ENCODE data around the gene MEP1A.
"Not testable (repeated sequence)": the region's sequence is repeated elsewhere in the genome, so short reads cannot be mapped to it uniquely, and the experiment has no call there.

MEP1A gene

DNA sequence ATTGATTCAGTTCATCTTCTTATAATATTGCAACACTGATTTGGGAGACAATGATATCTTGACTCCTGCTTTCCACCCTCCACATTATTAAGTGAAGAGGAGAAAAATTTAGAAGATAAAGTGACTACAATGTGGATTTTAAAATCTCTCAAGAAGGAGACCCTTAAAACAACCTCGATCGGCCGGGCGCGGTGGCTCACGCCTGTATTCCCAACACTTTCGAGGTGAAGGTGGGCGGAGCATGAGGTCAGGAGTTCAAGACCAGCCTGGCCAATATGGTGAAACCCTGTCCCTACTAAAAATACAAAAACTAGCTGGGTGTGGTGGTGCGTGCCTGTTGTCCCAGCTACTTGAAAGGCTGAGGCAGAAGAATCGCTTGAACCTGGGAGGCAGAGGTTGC, 28.9 kb upstream of the MEP1A start:
- H3K27ac Mint-ChIP-seq; H3K4me1 Mint-ChIP-seq (ENCODE audit: low read depth); DNase-seq; H3K4me3 Mint-ChIP-seq; H3K9me3 Mint-ChIP-seq; H3K36me3 Mint-ChIP-seq (ENCODE audit: low read depth): not testable (repeated sequence)
- peaks cover 27% of the 10 kb centered on the region for H3K27me3 Mint-ChIP-seq

- H3K27me3 Mint-ChIP-seq = peaks cover 24% of the 10 kb centered on the region
- DNase-seq = no peak
- no peaks in the 10 kb centered on the region for H3K9me3 Mint-ChIP-seq
- H3K36me3 Mint-ChIP-seq (ENCODE audit: low read depth) = no peaks in the 10 kb centered on the region
- H3K4me3 Mint-ChIP-seq = no peak overlapping the region
- H3K27ac Mint-ChIP-seq = no peak overlapping the region
- H3K4me1 Mint-ChIP-seq (ENCODE audit: low read depth) = no peaks in the 10 kb centered on the region
Measured at GRCh38 chr6:46764961-46765360, 28.2 kb upstream of the MEP1A start.

- H3K9me3 Mint-ChIP-seq = no peaks in the 10 kb centered on the region
- no peaks in the 10 kb centered on the region for H3K36me3 Mint-ChIP-seq (ENCODE audit: low read depth)
- H3K4me3 Mint-ChIP-seq = no peak overlapping the region
- no peaks in the 10 kb centered on the region for H3K4me1 Mint-ChIP-seq (ENCODE audit: low read depth)
- no peak overlapping the region for H3K27ac Mint-ChIP-seq
- H3K27me3 Mint-ChIP-seq = peaks cover 12% of the 10 kb centered on the region
- no peak for DNase-seq
Measured at GRCh38 chr6:46772016-46772415, 21.2 kb upstream of the MEP1A start.

- no peak overlapping the region for H3K4me3 Mint-ChIP-seq
- no peak overlapping the region for H3K27ac Mint-ChIP-seq
- no peak for DNase-seq
- no peaks in the 10 kb centered on the region for H3K4me1 Mint-ChIP-seq (ENCODE audit: low read depth)
- no peaks in the 10 kb centered on the region for H3K36me3 Mint-ChIP-seq (ENCODE audit: low read depth)
- peaks cover 9% of the 10 kb centered on the region for H3K27me3 Mint-ChIP-seq
- H3K9me3 Mint-ChIP-seq = no peaks in the 10 kb centered on the region
Measured at GRCh38 chr6:46772762-46773161, 20.4 kb upstream of the MEP1A start.

GRCh38 chr6:46773201-46773855, 19.9 kb upstream of the MEP1A start:
- H3K27ac Mint-ChIP-seq = no peak overlapping the region
- H3K9me3 Mint-ChIP-seq = no peaks in the 10 kb centered on the region
- H3K4me3 Mint-ChIP-seq = no peak overlapping the region
- peaks cover 8% of the 10 kb centered on the region for H3K27me3 Mint-ChIP-seq
- H3K4me1 Mint-ChIP-seq (ENCODE audit: low read depth) = no peaks in the 10 kb centered on the region
- DNase-seq = no peak
- H3K36me3 Mint-ChIP-seq (ENCODE audit: low read depth) = no peaks in the 10 kb centered on the region

DNA sequence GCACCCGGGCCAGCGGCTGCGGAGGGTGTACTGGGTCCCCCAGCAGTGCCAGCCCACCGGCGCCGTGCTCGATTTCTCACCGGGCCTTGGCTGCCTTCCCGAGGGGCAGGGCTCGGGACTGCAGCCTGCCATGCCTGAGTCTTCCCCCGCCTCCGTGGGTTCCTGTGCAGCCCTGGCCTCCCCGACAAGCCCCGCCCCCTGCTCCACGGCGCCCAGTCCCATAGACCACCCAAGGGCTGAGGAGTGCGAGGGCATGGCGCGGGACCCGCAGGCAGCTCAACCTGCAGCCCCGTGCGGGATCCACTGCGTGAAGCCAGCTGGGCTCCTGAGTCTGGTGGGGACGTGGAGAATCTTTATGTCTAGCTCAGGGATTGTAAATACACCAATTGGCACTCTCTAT, 18.5 kb upstream of the MEP1A start:
- H3K27me3 Mint-ChIP-seq = peaks cover 10% of the 10 kb centered on the region
- H3K36me3 Mint-ChIP-seq (ENCODE audit: low read depth); H3K4me1 Mint-ChIP-seq (ENCODE audit: low read depth); H3K4me3 Mint-ChIP-seq; H3K27ac Mint-ChIP-seq; DNase-seq; H3K9me3 Mint-ChIP-seq: not testable (repeated sequence)

DNA sequence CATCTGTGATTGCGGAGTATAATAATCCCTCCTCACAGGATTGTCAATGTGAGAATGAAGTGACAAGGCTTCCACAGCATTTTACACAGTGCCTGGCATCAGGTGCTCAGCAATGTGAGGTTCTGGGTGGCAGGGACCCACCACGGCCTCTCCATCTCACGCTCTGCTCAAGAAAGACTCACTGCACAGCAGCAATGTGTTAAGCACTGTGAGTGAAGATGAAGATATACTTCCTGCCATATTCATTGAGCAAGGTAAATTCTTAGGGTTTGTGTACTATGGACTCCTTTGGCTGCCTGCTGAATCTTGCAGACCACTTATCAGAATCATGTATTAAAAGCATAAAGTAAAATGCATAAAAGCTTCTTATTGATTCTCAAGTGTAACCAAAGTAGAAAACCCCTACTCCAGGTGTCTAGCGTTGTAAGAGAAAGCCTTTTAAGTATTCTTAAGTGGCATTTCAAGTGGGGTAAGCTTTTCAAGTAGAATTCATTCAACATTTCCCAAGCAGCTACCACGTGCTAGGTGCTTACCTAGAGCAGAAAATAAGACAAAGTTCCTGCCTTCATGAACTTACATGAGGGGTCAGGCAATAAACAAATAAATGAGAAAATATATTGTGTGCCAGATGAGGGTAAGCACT, 17.0 kb upstream of the MEP1A start:
- H3K4me3 Mint-ChIP-seq = no peak overlapping the region
- H3K4me1 Mint-ChIP-seq (ENCODE audit: low read depth) = no peaks in the 10 kb centered on the region
- no peaks in the 10 kb centered on the region for H3K9me3 Mint-ChIP-seq
- no peak overlapping the region for H3K27ac Mint-ChIP-seq
- DNase-seq = no peak
- H3K36me3 Mint-ChIP-seq (ENCODE audit: low read depth) = no peaks in the 10 kb centered on the region
- H3K27me3 Mint-ChIP-seq = peaks cover 12% of the 10 kb centered on the region

- Mint-ChIP-seq H3K4me3 (no peak overlapping the region), H3K9me3 (no peaks in the 10 kb centered on the region), H3K27me3 (peaks cover 9% of the 10 kb centered on the region), H3K4me1 (ENCODE audit: low read depth) (no peaks in the 10 kb centered on the region), H3K27ac (no peak overlapping the region), H3K36me3 (ENCODE audit: low read depth) (no peaks in the 10 kb centered on the region)
- no peak for DNase-seq
Measured at GRCh38 chr6:46777476-46778346, 15.5 kb upstream of the MEP1A start.

DNA sequence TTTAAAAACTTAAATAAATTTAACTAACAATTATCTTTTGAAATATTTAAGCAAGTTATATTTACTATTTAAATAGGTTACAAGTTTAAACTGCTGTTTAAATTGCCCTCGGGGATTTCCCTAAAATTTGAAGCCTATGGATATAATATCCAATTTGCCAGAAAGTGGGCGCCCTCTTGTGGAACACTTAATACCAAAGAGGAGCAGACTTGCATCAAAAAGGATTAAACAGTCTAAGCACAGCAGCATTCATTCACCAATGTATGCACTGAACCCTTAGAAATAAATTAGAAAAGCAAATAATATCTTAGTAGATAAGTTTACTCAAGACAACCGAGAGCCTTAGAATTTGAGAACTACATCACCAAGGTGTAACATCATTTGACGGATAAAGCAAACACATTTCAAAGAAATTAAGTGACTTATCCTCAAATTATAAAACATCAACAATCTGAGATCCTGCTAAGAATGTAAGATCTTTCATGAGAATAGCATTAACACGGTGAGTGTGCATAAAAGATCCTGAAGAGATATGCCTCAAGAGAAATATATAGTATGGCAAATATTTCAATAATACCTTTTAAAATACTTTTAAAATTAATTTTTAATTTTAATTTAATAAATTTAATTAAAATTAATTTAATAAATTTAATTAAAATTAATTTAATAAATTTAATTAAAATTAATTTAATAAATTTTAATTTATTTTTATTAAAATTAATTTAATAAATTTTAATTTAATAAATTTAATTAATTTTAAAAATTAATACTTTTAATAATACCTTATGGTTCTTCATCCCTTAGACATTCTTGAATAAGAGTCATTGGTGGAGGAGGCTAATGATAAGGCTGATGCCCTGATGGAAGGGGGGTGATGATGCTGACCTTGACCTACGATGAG, 11.5 kb upstream of the MEP1A start:
- H3K27me3 Mint-ChIP-seq = peaks cover 15% of the 10 kb centered on the region
- no peak for DNase-seq
- H3K27ac Mint-ChIP-seq = no peak overlapping the region
- H3K36me3 Mint-ChIP-seq (ENCODE audit: low read depth) = no peaks in the 10 kb centered on the region
- no peak overlapping the region for H3K4me3 Mint-ChIP-seq
- H3K9me3 Mint-ChIP-seq = no peaks in the 10 kb centered on the region
- H3K4me1 Mint-ChIP-seq (ENCODE audit: low read depth) = no peaks in the 10 kb centered on the region

DNA sequence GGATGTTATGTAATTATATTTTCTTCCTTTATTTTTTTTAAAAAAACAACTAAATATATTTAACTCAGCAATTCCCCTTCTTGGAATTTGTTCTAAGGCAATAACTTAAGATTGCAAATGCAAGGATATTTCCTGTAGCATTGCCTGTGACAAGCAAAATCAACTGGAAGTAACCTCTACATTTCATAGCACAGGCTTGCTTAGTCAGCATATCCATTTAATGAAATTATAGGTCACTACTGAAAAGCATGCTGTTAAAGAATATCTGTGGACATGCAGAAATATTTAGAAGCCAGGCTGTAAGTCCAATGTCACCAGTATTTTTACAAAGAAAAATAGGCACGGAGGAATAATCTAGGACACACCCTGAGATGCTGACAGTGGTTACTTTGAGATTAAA, 8.7 kb upstream of the MEP1A start:
- Mint-ChIP-seq H3K9me3 (no peaks in the 10 kb centered on the region), H3K4me1 (ENCODE audit: low read depth) (no peaks in the 10 kb centered on the region), H3K27ac (no peak overlapping the region), H3K36me3 (ENCODE audit: low read depth) (no peaks in the 10 kb centered on the region), H3K27me3 (peaks cover 14% of the 10 kb centered on the region), H3K4me3 (no peak overlapping the region)
- no peak for DNase-seq

DNA sequence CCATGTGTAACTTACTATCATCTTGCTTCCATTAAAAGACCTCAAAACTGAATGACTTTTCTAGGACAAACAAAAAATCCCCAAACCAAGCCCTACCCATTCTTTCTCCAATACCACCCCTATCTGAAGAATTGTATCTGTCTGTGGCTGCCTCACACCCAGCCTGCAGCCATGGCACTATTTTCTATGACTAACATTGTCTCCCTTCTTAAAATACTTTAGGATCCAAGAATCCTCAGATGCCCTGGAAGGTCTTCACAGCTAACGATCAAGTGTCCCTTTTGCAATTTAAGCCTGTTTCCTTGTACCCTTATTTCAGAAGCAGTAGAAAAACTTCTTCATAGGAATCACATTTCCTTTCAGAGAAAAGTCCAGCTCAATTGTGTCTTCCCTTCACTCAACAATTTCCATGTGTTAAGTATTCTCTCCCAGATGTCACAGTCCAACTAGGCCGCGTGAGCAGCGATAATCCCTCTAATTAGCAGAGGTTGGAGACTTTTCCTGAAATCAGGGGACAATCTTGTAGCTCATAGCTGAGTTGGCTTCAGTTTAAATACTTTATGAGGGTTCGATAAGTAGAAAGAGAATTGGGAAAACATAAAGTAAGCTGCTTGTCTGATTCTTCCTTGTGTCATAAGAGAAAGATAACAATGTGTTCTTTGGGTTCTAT, 5.2 kb upstream of the MEP1A start:
- Mint-ChIP-seq H3K36me3 (ENCODE audit: low read depth) (no peaks in the 10 kb centered on the region), H3K4me1 (ENCODE audit: low read depth) (no peaks in the 10 kb centered on the region), H3K27me3 (peaks cover 9% of the 10 kb centered on the region), H3K9me3 (no peaks in the 10 kb centered on the region), H3K4me3 (no peak overlapping the region), H3K27ac (no peak overlapping the region)
- no peak for DNase-seq

DNA sequence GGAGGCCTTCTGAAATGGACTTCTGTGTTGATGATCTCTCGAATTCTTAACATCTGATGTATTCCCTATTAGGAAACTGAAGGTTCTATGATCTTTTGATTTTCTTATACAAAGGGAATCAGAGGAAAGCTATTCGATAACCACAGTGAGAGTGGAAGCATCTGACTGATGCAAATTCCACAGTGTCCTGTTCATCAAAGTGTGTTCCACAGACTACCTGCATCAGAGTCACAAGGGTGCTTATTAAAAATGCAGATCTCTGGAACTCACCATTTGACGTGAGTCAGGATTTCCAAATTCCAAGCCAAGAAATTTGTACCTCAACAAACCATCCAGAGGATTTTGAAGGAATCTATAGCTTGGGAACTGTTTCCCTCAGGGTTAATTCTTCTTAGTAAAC, 4.4 kb upstream of the MEP1A start:
- no peaks in the 10 kb centered on the region for H3K4me1 Mint-ChIP-seq (ENCODE audit: low read depth)
- no peak for DNase-seq
- H3K9me3 Mint-ChIP-seq = no peaks in the 10 kb centered on the region
- H3K27ac Mint-ChIP-seq = no peak overlapping the region
- no peaks in the 10 kb centered on the region for H3K36me3 Mint-ChIP-seq (ENCODE audit: low read depth)
- no peak overlapping the region for H3K4me3 Mint-ChIP-seq
- peaks cover 10% of the 10 kb centered on the region for H3K27me3 Mint-ChIP-seq

- no peaks in the 10 kb centered on the region for H3K9me3 Mint-ChIP-seq
- H3K36me3 Mint-ChIP-seq (ENCODE audit: low read depth) = no peaks in the 10 kb centered on the region
- DNase-seq = no peak
- H3K4me3 Mint-ChIP-seq = no peak overlapping the region
- peaks cover 15% of the 10 kb centered on the region for H3K27me3 Mint-ChIP-seq
- H3K4me1 Mint-ChIP-seq (ENCODE audit: low read depth) = no peaks in the 10 kb centered on the region
- no peak overlapping the region for H3K27ac Mint-ChIP-seq
Measured at GRCh38 chr6:46789434-46790354, 3.5 kb upstream of the MEP1A start.
